Neural cell (in vitro differentiated cells): ENCODE data around the gene PCED1A. TPM values are rescaled to one million over a fixed set of nuclear protein-coding genes. Genes with fewer than 3 reads are reported as not detected.
"Not testable (repeated sequence)": the region's sequence is repeated elsewhere in the genome, so short reads cannot be mapped to it uniquely, and the experiment has no call there.

Experiments
- H2AFZ ChIP-seq: fragments of 200-600, 300-800 bp; sonication (generic), shearing (Covaris generic); 2 replicates; pipeline ENCODE4 v1.6.0; 2014; ENCODE audit warnings: low read depth, mild to moderate bottlenecking, antibody characterized with exemption, low read length, moderate library complexity
- H3F3A ChIP-seq: fragments of 200-600 bp; shearing (Covaris generic); 2 replicates; pipeline ENCODE4 v1.6.1; 2016; ENCODE audit warnings: mild to moderate bottlenecking, moderate library complexity, mixed read lengths, antibody characterized with exemption, low read length; ENCODE audit not compliant: insufficient read depth, poor library complexity, severe bottlenecking
- H3K27ac ChIP-seq: fragments of 200-600, 300-800 bp; sonication (generic), shearing (Covaris generic); 2 replicates; pipeline ENCODE4 v1.5.1; 2014; ENCODE audit warnings: mild to moderate bottlenecking, low read length, moderate library complexity
- H3K27me3 ChIP-seq: fragments of 300-800, 200-600 bp; sonication (generic), shearing (Covaris generic); 2 replicates; pipeline ENCODE4 v1.6.0; 2014; ENCODE audit warnings: mild to moderate bottlenecking, low read depth, low read length, moderate library complexity; ENCODE audit not compliant: insufficient read depth
- H3K36me3 ChIP-seq: fragments of 300-800, 200-600 bp; sonication (generic), shearing (Covaris generic); 2 replicates; pipeline ENCODE4 v1.5.1; 2014; ENCODE audit warnings: mild to moderate bottlenecking, antibody characterized with exemption, low read length, moderate library complexity; ENCODE audit not compliant: insufficient read depth
- H3K4me2 ChIP-seq: fragments of 300-800, 200-600 bp; sonication (generic), shearing (Covaris generic); 2 replicates; pipeline ENCODE4 v1.6.0; 2014; ENCODE audit warnings: mild to moderate bottlenecking, low read length
- H3K4me3 ChIP-seq: fragments of 300-800, 200-600 bp; sonication (generic), shearing (Covaris generic); 2 replicates; pipeline ENCODE4 v1.5.1; 2014; ENCODE audit warnings: mild to moderate bottlenecking, low read length, moderate library complexity
- H3K79me2 ChIP-seq: fragments of 200-600 bp; shearing (Covaris generic); replicated peaks from 2 replicates; pipeline ENCODE4 v1.6.0; 2014; ENCODE audit warnings: mild to moderate bottlenecking, low read length, moderate library complexity; ENCODE audit not compliant: insufficient read depth
- H3K9ac ChIP-seq: fragments of 300-800, 200-600 bp; sonication (generic), shearing (Covaris generic); 2 replicates; pipeline ENCODE4 v1.6.1; 2016; ENCODE audit warnings: mild to moderate bottlenecking, low read length, mixed read lengths
- H3K9me2 ChIP-seq: fragments of 200-600 bp; shearing (Covaris generic); 2 replicates; pipeline ENCODE4 v1.6.1; 2016; ENCODE audit warnings: mild to moderate bottlenecking, low read length, mixed read lengths; ENCODE audit not compliant: insufficient read depth
- H3K9me3 ChIP-seq: fragments of 200-600, 300-800 bp; sonication (generic), shearing (Covaris generic); 2 replicates; pipeline ENCODE4 v1.6.1; 2016; ENCODE audit warnings: mild to moderate bottlenecking, mixed run types, low read length, moderate library complexity, mixed read lengths
- H4K20me1 ChIP-seq: fragments of 200-600 bp; shearing (Covaris generic); 2 replicates; pipeline ENCODE4 v1.6.1; 2016; ENCODE audit warnings: mild to moderate bottlenecking, mixed run types; ENCODE audit not compliant: insufficient read depth
- EP300 ChIP-seq: fragments of 450-650 bp; conservative IDR thresholded peaks from 2 replicates; pipeline ENCODE4 v1.6.1; 2014; ENCODE audit warnings: antibody characterized with exemption, mild to moderate bottlenecking, moderate library complexity; ENCODE audit not compliant: poor library complexity, severe bottlenecking
- EZH2 ChIP-seq: fragments of 200-600, 300-800 bp; shearing (Covaris generic), sonication (generic); IDR thresholded peaks from 2 replicates; pipeline ENCODE4 v1.6.1; 2014; ENCODE audit warnings: antibody characterized with exemption, low read length, borderline replicate concordance, mild to moderate bottlenecking; ENCODE audit not compliant: insufficient read depth, poor library complexity, severe bottlenecking
- MXI1 ChIP-seq: fragments of 450-650 bp; conservative IDR thresholded peaks from 2 replicates; pipeline ENCODE4 v1.6.1; 2014; ENCODE audit warnings: antibody characterized with exemption, mild to moderate bottlenecking; ENCODE audit not compliant: poor library complexity, severe bottlenecking
- POLR2AphosphoS5 ChIP-seq: IDR thresholded peaks from 2 replicates; pipeline ENCODE4 v1.6.1; 2012
- RAD21 ChIP-seq: fragments of 450-650 bp; conservative IDR thresholded peaks from 2 replicates; pipeline ENCODE4 v1.6.1; 2014; ENCODE audit warnings: antibody characterized with exemption, mild to moderate bottlenecking, moderate library complexity
- SMC3 ChIP-seq: fragments of 450-650 bp; conservative IDR thresholded peaks from 2 replicates; pipeline ENCODE4 v1.6.1; 2014; ENCODE audit warnings: antibody characterized with exemption, mild to moderate bottlenecking, moderate library complexity; ENCODE audit not compliant: poor library complexity
- TAF1 ChIP-seq: IDR thresholded peaks from 2 replicates; pipeline ENCODE4 v1.6.1; 2012; ENCODE audit warnings: low read depth
- polyA plus RNA-seq: library from polyadenylated mRNA; depleted of rRNA; stranded (reverse); fragments of >200 nt; gene quantifications from 2 replicates; pipeline ENCODE4 v1.2.3, GENCODE V29; 2014
- TF ChIP-seq, protein P1 (sequence below): IDR thresholded peaks from 2 replicates; pipeline ENCODE4 v1.6.1; 2012; ENCODE audit warnings: borderline replicate concordance
- TF ChIP-seq, protein P2 (sequence below): fragments of 450-650 bp; IDR thresholded peaks from 2 replicates; pipeline ENCODE4 v1.5.1; 2014; ENCODE audit warnings: antibody characterized with exemption, mild to moderate bottlenecking, moderate library complexity; ENCODE audit not compliant: poor library complexity, severe bottlenecking

Gene PCED1A
- polyA plus RNA-seq, 1 donor from 2014 or later: 132 TPM

DNA sequence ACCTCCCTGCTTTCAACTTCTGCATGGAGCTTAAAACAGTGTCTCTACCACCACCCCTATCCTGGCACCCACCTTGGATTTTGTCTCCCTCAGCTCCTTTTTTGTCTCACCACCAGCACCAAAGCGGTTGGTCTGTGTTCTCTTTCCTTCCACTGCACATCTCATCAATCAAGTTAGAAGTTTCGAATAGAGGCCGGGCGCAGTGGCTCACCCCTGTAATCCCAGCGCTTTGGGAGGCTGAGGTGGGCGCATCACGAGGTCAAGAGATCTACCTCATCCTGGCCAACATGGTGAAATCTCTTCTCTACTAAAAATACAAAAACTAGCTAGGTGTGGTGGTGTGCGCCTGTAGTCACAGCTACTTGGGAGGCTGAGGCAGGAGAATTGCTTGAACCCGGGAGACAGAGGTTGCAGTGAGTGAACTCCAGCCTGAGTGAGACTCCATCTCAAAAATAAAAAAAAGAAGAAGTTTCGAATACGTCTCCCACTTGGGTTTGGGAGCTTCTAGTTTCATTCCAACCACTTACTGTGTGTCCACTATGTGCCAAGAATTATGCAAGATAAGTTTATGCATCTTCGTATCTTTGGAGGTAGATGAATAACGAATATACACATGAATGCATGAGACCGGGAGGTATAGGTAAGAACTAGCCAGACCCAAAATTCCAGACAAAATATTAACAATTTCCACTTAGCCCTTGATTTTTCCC lies 5.9 kb downstream of the PCED1A start:
- H2AFZ ChIP-seq: no peak overlapping the region
- TF ChIP-seq MXI1 (no peak), EP300 (no peak), POLR2AphosphoS5 (no peak), TAF1 (no peak)
- no peaks in the 10 kb centered on the region for H3K27me3 ChIP-seq
- no peak overlapping the region for H3K4me2 ChIP-seq
- no peaks in the 10 kb centered on the region for H3K36me3 ChIP-seq
- H3K4me3 ChIP-seq: no peak overlapping the region
- no peak overlapping the region for H3K27ac ChIP-seq
- no peaks in the 10 kb centered on the region for H3K79me2 ChIP-seq
- H4K20me1 ChIP-seq: no peaks in the 10 kb centered on the region
- no peaks in the 10 kb centered on the region for H3K9me3 ChIP-seq
- H3K9me2 ChIP-seq: no peaks in the 10 kb centered on the region
- H3F3A ChIP-seq: no peaks in the 10 kb centered on the region
- no peak overlapping the region for H3K9ac ChIP-seq

DNA sequence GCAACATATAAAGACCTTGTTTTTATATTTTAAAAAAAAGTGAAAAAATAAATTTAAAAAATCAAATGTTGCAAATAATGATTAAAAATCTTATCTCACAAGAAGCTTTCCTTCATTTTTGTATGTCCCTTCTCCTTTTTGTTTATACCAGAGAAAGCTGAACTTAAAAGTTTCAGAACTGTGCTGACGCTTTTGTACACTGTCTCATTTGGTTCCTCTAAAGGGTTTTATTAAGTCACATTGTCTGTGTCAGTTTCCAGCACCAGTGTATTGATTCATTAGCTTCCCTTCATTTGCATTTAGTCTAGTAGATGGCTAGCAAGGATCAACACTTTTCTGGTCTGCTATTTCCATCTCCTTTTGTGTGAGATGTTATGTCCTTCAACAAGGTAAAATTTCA lies 6.7 kb downstream of the PCED1A start:
- TF ChIP-seq SMC3 (no peak), POLR2AphosphoS5 (no peak), TAF1 (no peak), EP300 (no peak), EZH2 (no peak), MXI1 (no peak), RAD21 (no peak)
- TF ChIP-seq, protein P1, sequence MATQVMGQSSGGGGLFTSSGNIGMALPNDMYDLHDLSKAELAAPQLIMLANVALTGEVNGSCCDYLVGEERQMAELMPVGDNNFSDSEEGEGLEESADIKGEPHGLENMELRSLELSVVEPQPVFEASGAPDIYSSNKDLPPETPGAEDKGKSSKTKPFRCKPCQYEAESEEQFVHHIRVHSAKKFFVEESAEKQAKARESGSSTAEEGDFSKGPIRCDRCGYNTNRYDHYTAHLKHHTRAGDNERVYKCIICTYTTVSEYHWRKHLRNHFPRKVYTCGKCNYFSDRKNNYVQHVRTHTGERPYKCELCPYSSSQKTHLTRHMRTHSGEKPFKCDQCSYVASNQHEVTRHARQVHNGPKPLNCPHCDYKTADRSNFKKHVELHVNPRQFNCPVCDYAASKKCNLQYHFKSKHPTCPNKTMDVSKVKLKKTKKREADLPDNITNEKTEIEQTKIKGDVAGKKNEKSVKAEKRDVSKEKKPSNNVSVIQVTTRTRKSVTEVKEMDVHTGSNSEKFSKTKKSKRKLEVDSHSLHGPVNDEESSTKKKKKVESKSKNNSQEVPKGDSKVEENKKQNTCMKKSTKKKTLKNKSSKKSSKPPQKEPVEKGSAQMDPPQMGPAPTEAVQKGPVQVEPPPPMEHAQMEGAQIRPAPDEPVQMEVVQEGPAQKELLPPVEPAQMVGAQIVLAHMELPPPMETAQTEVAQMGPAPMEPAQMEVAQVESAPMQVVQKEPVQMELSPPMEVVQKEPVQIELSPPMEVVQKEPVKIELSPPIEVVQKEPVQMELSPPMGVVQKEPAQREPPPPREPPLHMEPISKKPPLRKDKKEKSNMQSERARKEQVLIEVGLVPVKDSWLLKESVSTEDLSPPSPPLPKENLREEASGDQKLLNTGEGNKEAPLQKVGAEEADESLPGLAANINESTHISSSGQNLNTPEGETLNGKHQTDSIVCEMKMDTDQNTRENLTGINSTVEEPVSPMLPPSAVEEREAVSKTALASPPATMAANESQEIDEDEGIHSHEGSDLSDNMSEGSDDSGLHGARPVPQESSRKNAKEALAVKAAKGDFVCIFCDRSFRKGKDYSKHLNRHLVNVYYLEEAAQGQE: no peak
- TF ChIP-seq, protein P2, sequence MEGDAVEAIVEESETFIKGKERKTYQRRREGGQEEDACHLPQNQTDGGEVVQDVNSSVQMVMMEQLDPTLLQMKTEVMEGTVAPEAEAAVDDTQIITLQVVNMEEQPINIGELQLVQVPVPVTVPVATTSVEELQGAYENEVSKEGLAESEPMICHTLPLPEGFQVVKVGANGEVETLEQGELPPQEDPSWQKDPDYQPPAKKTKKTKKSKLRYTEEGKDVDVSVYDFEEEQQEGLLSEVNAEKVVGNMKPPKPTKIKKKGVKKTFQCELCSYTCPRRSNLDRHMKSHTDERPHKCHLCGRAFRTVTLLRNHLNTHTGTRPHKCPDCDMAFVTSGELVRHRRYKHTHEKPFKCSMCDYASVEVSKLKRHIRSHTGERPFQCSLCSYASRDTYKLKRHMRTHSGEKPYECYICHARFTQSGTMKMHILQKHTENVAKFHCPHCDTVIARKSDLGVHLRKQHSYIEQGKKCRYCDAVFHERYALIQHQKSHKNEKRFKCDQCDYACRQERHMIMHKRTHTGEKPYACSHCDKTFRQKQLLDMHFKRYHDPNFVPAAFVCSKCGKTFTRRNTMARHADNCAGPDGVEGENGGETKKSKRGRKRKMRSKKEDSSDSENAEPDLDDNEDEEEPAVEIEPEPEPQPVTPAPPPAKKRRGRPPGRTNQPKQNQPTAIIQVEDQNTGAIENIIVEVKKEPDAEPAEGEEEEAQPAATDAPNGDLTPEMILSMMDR: no peak
- H3K9ac ChIP-seq: no peak overlapping the region

DNA sequence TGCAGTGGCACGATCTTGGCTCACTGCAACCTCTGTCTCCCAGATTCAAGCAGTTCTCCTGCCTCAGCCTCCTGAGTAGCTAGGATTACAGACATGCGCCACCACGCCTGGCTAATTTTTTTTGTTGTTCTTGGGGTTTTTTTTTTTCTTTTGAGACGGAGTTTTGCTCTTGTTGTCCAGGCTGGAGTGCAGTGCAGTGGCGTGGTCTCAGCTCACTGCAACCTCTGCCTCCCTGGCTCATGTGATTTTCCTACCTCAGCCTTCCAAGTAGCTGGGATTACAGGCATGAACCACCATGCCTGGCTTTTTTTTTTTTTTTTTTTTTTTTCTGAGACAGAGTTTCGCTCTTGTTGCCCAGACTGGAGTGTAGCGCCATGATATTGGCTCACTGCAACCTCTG lies 9.2 kb downstream of the PCED1A start:
- not testable (repeated sequence) for H3F3A ChIP-seq, H3K4me2 ChIP-seq, H3K79me2 ChIP-seq, H3K9me2 ChIP-seq, H3K36me3 ChIP-seq, H3K27ac ChIP-seq, H3K9me3 ChIP-seq, H4K20me1 ChIP-seq, H3K27me3 ChIP-seq, H3K4me3 ChIP-seq, H3K9ac ChIP-seq, H2AFZ ChIP-seq

More for the DNA sequence above, 6.7 kb downstream of the PCED1A start:
- no peaks in the 10 kb centered on the region for H4K20me1 ChIP-seq
- no peaks in the 10 kb centered on the region for H3K79me2 ChIP-seq
- H3K9me2 ChIP-seq: no peaks in the 10 kb centered on the region
- H3K27ac ChIP-seq: no peak overlapping the region
- H3K9me3 ChIP-seq: no peaks in the 10 kb centered on the region
- no peak overlapping the region for H3K4me3 ChIP-seq
- H2AFZ ChIP-seq: no peak overlapping the region
- H3K27me3 ChIP-seq: peaks cover 3% of the 10 kb centered on the region
- no peak overlapping the region for H3K4me2 ChIP-seq
- H3K36me3 ChIP-seq: no peaks in the 10 kb centered on the region
- no peaks in the 10 kb centered on the region for H3F3A ChIP-seq
